ENCODE results near the gene SRSF3. TPM values are rescaled to one million over a fixed set of nuclear protein-coding genes. Genes with fewer than 3 reads are reported as not detected.

SRSF3 gene
- total and polyA plus RNA-seq, 2 donors (not counting 1 experiment from before 2014, with no cell fraction given) = 316 to 642 TPM

DNA sequence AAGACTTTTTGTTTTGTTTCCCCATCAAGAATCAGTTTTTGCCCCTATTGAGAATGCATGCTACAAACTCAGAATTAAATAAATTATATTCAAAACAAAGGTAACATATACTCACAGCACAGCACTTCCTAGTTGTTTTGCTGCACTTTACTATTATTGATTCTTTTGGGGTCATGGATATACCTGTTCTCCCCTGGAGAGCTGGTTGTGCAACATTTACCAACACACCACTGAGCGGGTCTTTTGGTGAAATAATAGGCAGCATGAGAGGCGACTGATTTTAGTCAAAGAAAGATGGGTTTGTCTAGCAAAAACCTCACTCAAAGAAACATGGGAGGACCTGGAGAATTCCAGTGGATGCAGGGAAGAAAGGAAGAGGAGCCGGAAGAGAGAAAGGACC, 44.4 kb downstream of the SRSF3 start:
- H3K4me3 ChIP-seq (ENCODE audit: control extremely low read depth in 1 of 5, extremely low read depth in 1 of 5, insufficient read depth in 1 of 5, low read depth in 2 of 5, low read length in 4 of 5) = no peak overlapping the region
- no peaks in the 10 kb centered on the region for H3K36me3 ChIP-seq (replicated peaks in 1 of 2; ENCODE audit: control extremely low read depth in 1 of 2, control insufficient read depth in 1 of 2, extremely low read depth in 1 of 2, insufficient read depth in 2 of 2, low read length in 1 of 2)
- H4K20me1 ChIP-seq (ENCODE audit: control insufficient read depth, insufficient read depth, low read length, poor library complexity, severe bottlenecking) = no peaks in the 10 kb centered on the region
- intact Hi-C loops (cut with micrococcal nuclease) = no loop called here
- H3K79me2 ChIP-seq (ENCODE audit: control insufficient read depth, insufficient read depth, low read length) = no peaks in the 10 kb centered on the region
- POLR2A ChIA-PET = no interaction called here
- H3K4me1 ChIP-seq (ENCODE audit: control insufficient read depth in 2 of 2, insufficient read depth in 2 of 2, low read length in 2 of 2) = no peaks in the 10 kb centered on the region
- H3K27me3 ChIP-seq (replicated peaks in 1 of 4; ENCODE audit: control extremely low read depth in 1 of 4, control insufficient read depth in 3 of 4, insufficient read depth in 4 of 4, low read length in 3 of 4) = no peaks in the 10 kb centered on the region
- H3K27ac ChIP-seq (ENCODE audit: low read length in 2 of 2) = no peak overlapping the region
- Mint-ChIP-seq H3K9me3 (ENCODE audit: insufficient read depth) (no peaks in the 10 kb centered on the region), H3K4me3 (no peak overlapping the region), H3K27me3 (no peaks in the 10 kb centered on the region), H3K4me1 (no peaks in the 10 kb centered on the region), H3K27ac (no peak overlapping the region)
- H3K9me3 ChIP-seq (ENCODE audit: control extremely low read depth in 1 of 3, control insufficient read depth in 2 of 3, insufficient read depth in 1 of 3, low read length in 2 of 3) = no peaks in the 10 kb centered on the region
- H3K4me2 ChIP-seq (replicated peaks; ENCODE audit: low read depth, low read length, poor library complexity, severe bottlenecking) = no peak overlapping the region
- DNase-seq = no peak
- ATAC-seq (ENCODE audit: low read depth) = no peak
- TF ChIP-seq CTCF (IDR thresholded peaks at IDR 0.05) = no peak
- TF ChIP-seq EZH2 (IDR thresholded peaks at IDR 0.05; ENCODE audit: borderline replicate concordance, insufficient read depth, low read depth, low read length, poor library complexity, severe bottlenecking) = no peak
- CTCF ChIA-PET = no interaction called here
- no peak overlapping the region for H3K9ac ChIP-seq (ENCODE audit: low read length)
- no peak overlapping the region for H2AFZ ChIP-seq (ENCODE audit: insufficient read depth, low read depth, low read length, poor library complexity, severe bottlenecking)
- WGBS (ENCODE audit: insufficient coverage) = 100% methylated on average over 1 of the region's 3 CpGs

DNA sequence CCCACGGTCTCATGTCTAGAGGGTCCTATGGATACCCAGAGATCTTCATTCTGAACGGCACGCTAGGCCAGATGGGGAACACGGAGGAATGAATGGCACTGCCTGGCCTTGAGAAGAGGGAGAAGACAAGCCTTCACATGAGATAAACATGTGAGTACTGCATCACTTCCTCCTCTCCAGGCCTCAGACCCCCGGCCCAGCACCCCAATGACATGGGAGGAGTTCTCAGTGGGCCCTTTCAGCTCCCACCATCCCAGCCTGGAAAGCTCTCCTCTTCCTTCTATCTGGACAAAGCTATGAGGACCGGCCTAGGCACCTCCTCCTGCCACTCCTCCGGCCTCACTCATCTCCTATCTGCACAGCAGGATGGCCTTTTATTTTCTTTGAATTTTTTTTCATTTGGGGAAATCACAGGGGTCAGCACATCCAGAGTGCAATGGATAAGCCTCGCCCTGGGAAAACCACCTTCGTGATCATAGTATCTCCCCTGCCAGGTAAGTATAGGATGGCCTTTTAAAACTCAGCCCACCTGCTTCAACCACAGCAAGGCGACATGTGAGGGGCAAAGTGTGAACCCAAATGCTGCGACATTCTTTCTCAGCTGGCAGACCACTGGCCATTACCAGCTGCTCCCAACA, 45.1 kb downstream of the SRSF3 start:
- ChIA-PET POLR2A (no interaction called here), CTCF (interaction anchor here (0.7 kb wide), 1 partner anchor 14 kb away, joined by 3 read pairs; no protein-coding TSS in a partner anchor)
- peak overlapping the region; percentile 10 for H3K27ac Mint-ChIP-seq
- no peaks in the 10 kb centered on the region for H3K79me2 ChIP-seq (ENCODE audit: control insufficient read depth, insufficient read depth, low read length)
- no peaks in the 10 kb centered on the region for H3K36me3 ChIP-seq (replicated peaks in 1 of 2; ENCODE audit: control extremely low read depth in 1 of 2, control insufficient read depth in 1 of 2, extremely low read depth in 1 of 2, insufficient read depth in 2 of 2, low read length in 1 of 2)
- no peak overlapping the region for H3K4me2 ChIP-seq (replicated peaks; ENCODE audit: low read depth, low read length, poor library complexity, severe bottlenecking)
- TF ChIP-seq EZH2 (IDR thresholded peaks at IDR 0.05; ENCODE audit: borderline replicate concordance, insufficient read depth, low read depth, low read length, poor library complexity, severe bottlenecking) (no peak), CTCF (IDR thresholded peaks at IDR 0.05) (no peak)
- no peak overlapping the region for H2AFZ ChIP-seq (ENCODE audit: insufficient read depth, low read depth, low read length, poor library complexity, severe bottlenecking)
- H3K4me1 ChIP-seq (ENCODE audit: control insufficient read depth in 2 of 2, insufficient read depth in 2 of 2, low read length in 2 of 2) = no peaks in the 10 kb centered on the region
- H3K27me3 ChIP-seq (replicated peaks in 1 of 4; ENCODE audit: control extremely low read depth in 1 of 4, control insufficient read depth in 3 of 4, insufficient read depth in 4 of 4, low read length in 3 of 4) = no peaks in the 10 kb centered on the region
- no peak overlapping the region for H3K27ac ChIP-seq (ENCODE audit: low read length in 2 of 2)
- intact Hi-C loops (cut with micrococcal nuclease) = no loop called here
- H3K4me3 ChIP-seq (ENCODE audit: control extremely low read depth in 1 of 5, extremely low read depth in 1 of 5, insufficient read depth in 1 of 5, low read depth in 2 of 5, low read length in 4 of 5) = no peak overlapping the region
- H3K4me1 Mint-ChIP-seq = no peaks in the 10 kb centered on the region
- H3K9ac ChIP-seq (ENCODE audit: low read length) = no peak overlapping the region
- peak; percentile 35 for DNase-seq
- no peaks in the 10 kb centered on the region for H3K9me3 ChIP-seq (ENCODE audit: control extremely low read depth in 1 of 3, control insufficient read depth in 2 of 3, insufficient read depth in 1 of 3, low read length in 2 of 3)
- no peaks in the 10 kb centered on the region for H4K20me1 ChIP-seq (ENCODE audit: control insufficient read depth, insufficient read depth, low read length, poor library complexity, severe bottlenecking)
- no peak for ATAC-seq (ENCODE audit: low read depth)
- H3K4me3 Mint-ChIP-seq = no peak overlapping the region
- H3K27me3 Mint-ChIP-seq = no peaks in the 10 kb centered on the region
- no peaks in the 10 kb centered on the region for H3K9me3 Mint-ChIP-seq (ENCODE audit: insufficient read depth)
- WGBS (ENCODE audit: insufficient coverage) = 85% methylated on average over 5 of the region's 11 CpGs

All from B cell (primary cell).